Measurements from ENCODE around the gene NUP214. TPM values are rescaled to one million over a fixed set of nuclear protein-coding genes. Genes with fewer than 3 reads are reported as not detected.

NUP214 gene
- total RNA-seq, 1 experiment from 2014 or later = 64.2 TPM

DNA sequence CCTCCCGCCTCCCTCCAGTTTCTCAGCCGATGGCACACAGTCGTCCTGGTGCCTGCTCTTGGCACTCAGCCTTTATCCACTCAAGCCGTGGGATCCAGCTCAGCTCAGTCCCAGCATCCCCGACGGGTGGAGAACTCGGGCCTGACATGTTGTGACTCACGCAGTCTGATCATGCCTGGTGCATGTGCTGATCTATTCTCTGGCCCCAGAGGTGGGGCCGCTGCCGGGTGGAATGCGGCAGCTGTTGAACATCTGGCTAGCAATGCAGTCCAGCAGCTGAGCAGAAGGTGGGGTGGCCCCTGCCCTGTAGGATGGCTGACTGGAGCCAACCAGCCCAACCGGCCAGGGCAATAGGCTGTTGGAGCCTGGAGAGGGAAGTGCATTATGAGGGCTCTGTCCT is 30.8 kb upstream of the NUP214 start:
- CTCF ChIA-PET = no interaction called here
- POLR2A ChIA-PET (ENCODE audit: low non-redundant PET) = no interaction called here
- TF ChIP-seq, protein P1, sequence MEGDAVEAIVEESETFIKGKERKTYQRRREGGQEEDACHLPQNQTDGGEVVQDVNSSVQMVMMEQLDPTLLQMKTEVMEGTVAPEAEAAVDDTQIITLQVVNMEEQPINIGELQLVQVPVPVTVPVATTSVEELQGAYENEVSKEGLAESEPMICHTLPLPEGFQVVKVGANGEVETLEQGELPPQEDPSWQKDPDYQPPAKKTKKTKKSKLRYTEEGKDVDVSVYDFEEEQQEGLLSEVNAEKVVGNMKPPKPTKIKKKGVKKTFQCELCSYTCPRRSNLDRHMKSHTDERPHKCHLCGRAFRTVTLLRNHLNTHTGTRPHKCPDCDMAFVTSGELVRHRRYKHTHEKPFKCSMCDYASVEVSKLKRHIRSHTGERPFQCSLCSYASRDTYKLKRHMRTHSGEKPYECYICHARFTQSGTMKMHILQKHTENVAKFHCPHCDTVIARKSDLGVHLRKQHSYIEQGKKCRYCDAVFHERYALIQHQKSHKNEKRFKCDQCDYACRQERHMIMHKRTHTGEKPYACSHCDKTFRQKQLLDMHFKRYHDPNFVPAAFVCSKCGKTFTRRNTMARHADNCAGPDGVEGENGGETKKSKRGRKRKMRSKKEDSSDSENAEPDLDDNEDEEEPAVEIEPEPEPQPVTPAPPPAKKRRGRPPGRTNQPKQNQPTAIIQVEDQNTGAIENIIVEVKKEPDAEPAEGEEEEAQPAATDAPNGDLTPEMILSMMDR (conservative IDR thresholded peaks at IDR 0.05; ENCODE audit: low read depth, low read length) = no peak
- no peak for TF ChIP-seq EZH2 (IDR thresholded peaks at IDR 0.05; ENCODE audit: borderline replicate concordance, low read depth, low read length, poor library complexity, severe bottlenecking)
- H3K36me3 ChIP-seq (ENCODE audit: insufficient read depth, low read length, poor library complexity, severe bottlenecking) = no peaks in the 10 kb centered on the region
- no peaks in the 10 kb centered on the region for H3K9me3 ChIP-seq (ENCODE audit: low read depth, low read length, poor library complexity, severe bottlenecking)
- BruUV-seq (replicated peaks) = no TSS peak
- H3K27ac ChIP-seq (ENCODE audit: low read depth, low read length, poor library complexity, severe bottlenecking) = no peak overlapping the region
- no peak for DNase-seq (ENCODE audit: low spot score)
- peaks cover 7% of the 10 kb centered on the region for H3K27me3 ChIP-seq (replicated peaks; ENCODE audit: insufficient read depth, low read depth, low read length, poor library complexity)
- intact Hi-C loops (cut with micrococcal nuclease; ENCODE audit: unreplicated experiment) = loop anchor here (1.0 kb wide), 1 partner anchor 22 kb away; no protein-coding TSS in a partner anchor
- H3K4me3 ChIP-seq (ENCODE audit: low read depth, low read length, poor library complexity, severe bottlenecking) = no peak overlapping the region
- no peaks in the 10 kb centered on the region for H3K4me1 ChIP-seq (ENCODE audit: insufficient read depth, low read length, poor library complexity, severe bottlenecking)

DNA sequence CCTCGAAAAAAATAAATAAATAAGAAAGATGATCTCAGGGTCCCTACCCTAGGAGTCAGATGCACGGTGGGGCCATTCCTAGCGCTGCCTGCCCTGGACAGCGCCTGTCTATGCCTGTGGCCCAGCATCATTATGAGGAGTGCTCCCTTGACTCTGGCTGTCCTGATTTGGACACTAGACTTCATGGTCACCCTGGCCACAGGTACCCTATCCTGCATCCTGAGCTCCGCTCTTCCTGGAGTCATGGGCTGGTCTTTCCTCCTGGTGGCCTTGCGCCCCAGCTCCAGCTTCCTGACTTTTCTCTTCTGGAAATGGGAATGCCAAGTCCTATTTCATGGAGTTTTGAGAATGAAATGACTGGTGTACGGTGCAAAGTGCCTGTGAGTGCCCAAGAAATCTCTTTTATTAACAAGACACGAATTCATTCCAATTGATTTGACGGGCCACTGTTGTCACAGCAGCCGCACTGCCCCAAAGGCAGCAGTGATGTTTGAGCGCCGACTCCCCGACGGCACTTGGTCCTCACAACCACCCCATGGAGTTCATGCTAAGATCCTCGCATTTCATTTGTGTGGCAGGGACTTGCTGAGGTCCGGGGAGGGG is 29.6 kb upstream of the NUP214 start:
- TF ChIP-seq EZH2 (IDR thresholded peaks at IDR 0.05; ENCODE audit: borderline replicate concordance, low read depth, low read length, poor library complexity, severe bottlenecking) = no peak
- TF ChIP-seq, protein P1 (conservative IDR thresholded peaks at IDR 0.05; ENCODE audit: low read depth, low read length) = 0 out of 2 replicates have a peak, but pooled peaks have one; percentile 24
- POLR2A ChIA-PET (ENCODE audit: low non-redundant PET) = no interaction called here
- CTCF ChIA-PET = interaction anchor here (0.6 kb wide), 1 partner anchor 29 kb away, joined by 6 read pairs; no protein-coding TSS in a partner anchor
- Histone ChIP-seq H3K9me3 (ENCODE audit: low read depth, low read length, poor library complexity, severe bottlenecking) (no peaks in the 10 kb centered on the region), H3K27me3 (replicated peaks; ENCODE audit: insufficient read depth, low read depth, low read length, poor library complexity) (peaks cover 7% of the 10 kb centered on the region), H3K36me3 (ENCODE audit: insufficient read depth, low read length, poor library complexity, severe bottlenecking) (no peaks in the 10 kb centered on the region), H3K4me1 (ENCODE audit: insufficient read depth, low read length, poor library complexity, severe bottlenecking) (no peaks in the 10 kb centered on the region), H3K27ac (ENCODE audit: low read depth, low read length, poor library complexity, severe bottlenecking) (no peak overlapping the region), H3K4me3 (ENCODE audit: low read depth, low read length, poor library complexity, severe bottlenecking) (peak overlapping the region; percentile 55)
- DNase-seq (ENCODE audit: low spot score) = no peak
- BruUV-seq (replicated peaks) = no TSS peak
- intact Hi-C loops (cut with micrococcal nuclease; ENCODE audit: unreplicated experiment) = loop anchor here (1.0 kb wide), 1 partner anchor 23 kb away; no protein-coding TSS in a partner anchor

DNA sequence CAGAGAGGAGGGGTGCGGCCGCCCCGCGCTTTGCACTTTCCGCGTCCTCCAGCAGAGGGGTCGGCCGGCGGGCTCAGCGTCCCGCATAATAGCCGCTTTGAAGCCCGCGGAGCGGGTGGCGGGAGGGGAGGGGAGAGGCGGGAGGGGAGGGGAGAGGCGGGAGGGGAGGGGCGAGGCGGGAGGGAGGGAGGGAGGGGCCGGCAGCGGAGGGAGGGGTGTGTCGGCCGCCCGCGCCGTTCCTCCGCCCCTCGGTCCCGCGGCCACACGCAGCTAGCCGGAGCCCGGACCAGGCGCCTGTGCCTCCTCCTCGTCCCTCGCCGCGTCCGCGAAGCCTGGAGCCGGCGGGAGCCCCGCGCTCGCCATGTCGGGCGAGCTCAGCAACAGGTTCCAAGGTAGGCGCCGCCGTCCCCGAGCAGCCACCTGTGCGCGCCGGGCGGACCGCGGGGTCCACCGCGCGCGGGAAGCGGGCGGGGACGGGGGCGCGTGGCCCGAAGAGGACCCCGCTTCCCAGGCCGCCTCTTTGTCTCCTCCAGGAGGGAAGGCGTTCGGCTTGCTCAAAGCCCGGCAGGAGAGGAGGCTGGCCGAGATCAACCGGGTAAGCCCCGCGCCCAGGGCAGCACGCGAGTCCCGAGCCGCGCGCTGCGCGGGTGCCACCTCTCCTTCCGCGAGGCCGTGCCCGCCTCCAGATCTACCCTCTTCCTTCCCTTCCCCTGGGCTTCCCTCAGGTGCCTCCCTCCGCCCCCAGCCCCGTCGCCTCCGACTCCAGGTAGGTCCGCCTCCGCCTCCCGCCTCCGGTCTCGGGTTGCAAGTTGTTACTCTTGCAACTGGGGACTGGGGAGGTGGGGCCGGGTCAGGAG is 28.9 kb upstream of the NUP214 start, which contains the start of gene AIF1L:
Gene AIF1L (plus strand): TSS at position 263 of the 857 bp plus-strand sequence. CDS start 99 bp downstream, at position 362.
- Histone ChIP-seq H3K4me1 (ENCODE audit: insufficient read depth, low read length, poor library complexity, severe bottlenecking) (no peaks in the 10 kb centered on the region), H3K27me3 (replicated peaks; ENCODE audit: insufficient read depth, low read depth, low read length, poor library complexity) (peaks cover 7% of the 10 kb centered on the region), H3K4me3 (ENCODE audit: low read depth, low read length, poor library complexity, severe bottlenecking) (peak within 1 kb of the TSS; percentile 55), H3K27ac (ENCODE audit: low read depth, low read length, poor library complexity, severe bottlenecking) (no peak within 1 kb of the TSS), H3K36me3 (ENCODE audit: insufficient read depth, low read length, poor library complexity, severe bottlenecking) (no peaks in the 10 kb centered on the region), H3K9me3 (ENCODE audit: low read depth, low read length, poor library complexity, severe bottlenecking) (no peaks in the 10 kb centered on the region)
- ChIA-PET CTCF (interaction anchor here (0.6 kb wide), 2 partner anchors 30 to 132 kb away, joined by 3 to 6 read pairs; no protein-coding TSS in a partner anchor), POLR2A (ENCODE audit: low non-redundant PET) (no interaction called here)
- DNase-seq (ENCODE audit: low spot score) = peak; percentile 64
- no TSS peak for BruUV-seq (replicated peaks)
- TF ChIP-seq EZH2 (IDR thresholded peaks at IDR 0.05; ENCODE audit: borderline replicate concordance, low read depth, low read length, poor library complexity, severe bottlenecking) = no peak
- TF ChIP-seq, protein P1 (conservative IDR thresholded peaks at IDR 0.05; ENCODE audit: low read depth, low read length) = no peak
- intact Hi-C loops (cut with micrococcal nuclease; ENCODE audit: unreplicated experiment) = no loop called here
